ENCODE measurements around the gene LRIG1.

LRIG1 gene

GRCh38 chr3:66380200-66380932 lies 120.5 kb downstream of the LRIG1 start:
- DNase-seq: no peak

- DNase-seq: no peak
Observed at GRCh38 chr3:66379565-66379964, 121.3 kb downstream of the LRIG1 start.

- no peak for DNase-seq
Observed at GRCh38 chr3:66378256-66378655, 122.6 kb downstream of the LRIG1 start.

- no peak for DNase-seq
Observed at GRCh38 chr3:66377800-66378199, 123.0 kb downstream of the LRIG1 start.

GRCh38 chr3:66376568-66376967 lies 124.3 kb downstream of the LRIG1 start:
- DNase-seq: no peak

- no peak for DNase-seq
Observed at GRCh38 chr3:66372681-66373350, 128.0 kb downstream of the LRIG1 start.

- no peak for DNase-seq
Observed at GRCh38 chr3:66371432-66371831, 129.4 kb downstream of the LRIG1 start.

GRCh38 chr3:66370179-66370578 lies 130.6 kb downstream of the LRIG1 start:
- DNase-seq: no peak

GRCh38 chr3:66367979-66368378 lies 132.8 kb downstream of the LRIG1 start:
- DNase-seq: no peak

- no peak for DNase-seq
Observed at GRCh38 chr3:66366747-66367146, 134.1 kb downstream of the LRIG1 start.

- DNase-seq: no peak
Observed at GRCh38 chr3:66365080-66365479, 135.7 kb downstream of the LRIG1 start.

GRCh38 chr3:66363148-66363547 lies 137.7 kb downstream of the LRIG1 start:
- DNase-seq: no peak

- DNase-seq: no peak
Observed at GRCh38 chr3:66362541-66362941, 138.3 kb downstream of the LRIG1 start.

- DNase-seq: no peak
Observed at GRCh38 chr3:66361356-66361755, 139.5 kb downstream of the LRIG1 start.

- DNase-seq: no peak
Observed at GRCh38 chr3:66355997-66356396, 144.8 kb downstream of the LRIG1 start.

GRCh38 chr3:66355394-66355793 lies 145.4 kb downstream of the LRIG1 start:
- DNase-seq: no peak

GRCh38 chr3:66354001-66354400 lies 146.8 kb downstream of the LRIG1 start:
- no peak for DNase-seq

- DNase-seq: no peak
Observed at GRCh38 chr3:66353530-66353929, 147.3 kb downstream of the LRIG1 start.

- no peak for DNase-seq
Observed at GRCh38 chr3:66353039-66353438, 147.8 kb downstream of the LRIG1 start.

GRCh38 chr3:66350601-66351000 lies 150.2 kb downstream of the LRIG1 start:
- no peak for DNase-seq

- no peak for DNase-seq
Observed at GRCh38 chr3:66348704-66349103, 152.1 kb downstream of the LRIG1 start.

- DNase-seq: no peak
Observed at GRCh38 chr3:66344848-66345578, 155.8 kb downstream of the LRIG1 start.

GRCh38 chr3:66344391-66344811 lies 156.4 kb downstream of the LRIG1 start:
- no peak for DNase-seq

All from inflammatory macrophage treated with lipopolysaccharide for 4 hours (primary cell).